Gastrocnemius medialis (tissue), 4 donors: ENCODE measurements around the gene IL17RB. TPM values are rescaled to one million over a fixed set of nuclear protein-coding genes. Genes with fewer than 3 reads are reported as not detected.

ENCODE experiments used
- ATAC-seq, 2 donors: fragments of 150-250 bp; one replicate each; pipeline ENCODE4 v1.9.1; 2016
- DNase-seq, 2 donors: peaks; one replicate each; pipeline ENCODE4 v3.0.0-alpha.2; 2019
- H3K27ac ChIP-seq, 4 donors: fragments of 200-600 bp; sonication (generic); 1 replicate in 1 of 4; 2 replicates in 3 of 4; pipeline ENCODE4 v1.5.1; 2016 to 2018; ENCODE audit warnings: mild to moderate bottlenecking in 2 of 4, moderate library complexity in 1 of 4
- H3K27me3 ChIP-seq, 3 donors: fragments of 200-600 bp; sonication (generic) in 2 of 3; 1 replicate in 1 of 3; 2 replicates in 2 of 3; pipeline versions ENCODE4 v1.5.1 to v1.6.0; 2016 to 2019; ENCODE audit warnings: mild to moderate bottlenecking in 1 of 3, moderate library complexity in 1 of 3
- H3K36me3 ChIP-seq, 2 donors: fragments of 200-600 bp; sonication (generic) in 1 of 2; one replicate each; pipeline ENCODE4 v1.5.1; 2017 to 2018
- H3K4me1 ChIP-seq, 2 donors: fragments of 200-600 bp; sonication (generic) in 1 of 2; one replicate each; pipeline ENCODE4 v1.5.1; 2016 to 2017; ENCODE audit warnings: mild to moderate bottlenecking in 2 of 2
- H3K4me3 ChIP-seq, 4 donors: fragments of 200-600 bp; sonication (generic) in 3 of 4; 1 replicate in 1 of 4; 2 replicates in 3 of 4; pipeline ENCODE4 v1.5.1; 2016 to 2019; ENCODE audit warnings: mild to moderate bottlenecking in 2 of 4
- H3K9me3 ChIP-seq, 3 donors: fragments of 200-600 bp; sonication (generic) in 2 of 3; 1 replicate in 1 of 3; 2 replicates in 2 of 3; pipeline ENCODE4 v1.5.1; 2016 to 2019
- POLR2A ChIP-seq, 2 donors: fragments of 450-650 bp; IDR thresholded peaks; one replicate each; pipeline ENCODE4 v1.6.1; 2017; ENCODE audit warnings: antibody characterized with exemption in 2 of 2, mild to moderate bottlenecking in 2 of 2, moderate library complexity in 2 of 2
- in situ Hi-C, 4 donors: fragments of 200-750 bp; cut with MboI; loops; one replicate each; pipeline versions ENCODE4 v1.15.0 to v1.8.0; 2017; ENCODE audit warnings: low sequenced_read_pairs in 4 of 4
- intact Hi-C: fragments of 100-400 bp; cut with DNase I; formaldehyde crosslinking; loops from one replicate; pipeline ENCODE4 v1.15.1; 2023; ENCODE audit warnings: low total_unique reads
- total RNA-seq, 4 donors: library from RNA; depleted of rRNA; stranded (reverse); fragments of >200 nt; gene quantifications; one replicate each; pipeline versions ENCODE4 v1.1.0 to v1.2.3, GENCODE V29; 2016
- TF ChIP-seq, protein P1 (sequence below), 5 experiments: fragments of 450-650 bp in 3 of 5; fragments of 200-600 bp in 2 of 5; sonication (generic) in 2 of 5; IDR thresholded peaks in 4 of 5; conservative IDR thresholded peaks in 1 of 5; 1 replicate in 4 of 5; 2 replicates in 1 of 5; pipeline ENCODE4 v1.5.1; 2016 to 2019; ENCODE audit warnings: antibody characterized with exemption in 5 of 5, mild to moderate bottlenecking in 3 of 5, moderate library complexity in 3 of 5

IL17RB gene
- total RNA-seq, 4 donors from 2014 or later: 0.41 to 1.4 (median 0.79) TPM

- TF ChIP-seq, protein P1, sequence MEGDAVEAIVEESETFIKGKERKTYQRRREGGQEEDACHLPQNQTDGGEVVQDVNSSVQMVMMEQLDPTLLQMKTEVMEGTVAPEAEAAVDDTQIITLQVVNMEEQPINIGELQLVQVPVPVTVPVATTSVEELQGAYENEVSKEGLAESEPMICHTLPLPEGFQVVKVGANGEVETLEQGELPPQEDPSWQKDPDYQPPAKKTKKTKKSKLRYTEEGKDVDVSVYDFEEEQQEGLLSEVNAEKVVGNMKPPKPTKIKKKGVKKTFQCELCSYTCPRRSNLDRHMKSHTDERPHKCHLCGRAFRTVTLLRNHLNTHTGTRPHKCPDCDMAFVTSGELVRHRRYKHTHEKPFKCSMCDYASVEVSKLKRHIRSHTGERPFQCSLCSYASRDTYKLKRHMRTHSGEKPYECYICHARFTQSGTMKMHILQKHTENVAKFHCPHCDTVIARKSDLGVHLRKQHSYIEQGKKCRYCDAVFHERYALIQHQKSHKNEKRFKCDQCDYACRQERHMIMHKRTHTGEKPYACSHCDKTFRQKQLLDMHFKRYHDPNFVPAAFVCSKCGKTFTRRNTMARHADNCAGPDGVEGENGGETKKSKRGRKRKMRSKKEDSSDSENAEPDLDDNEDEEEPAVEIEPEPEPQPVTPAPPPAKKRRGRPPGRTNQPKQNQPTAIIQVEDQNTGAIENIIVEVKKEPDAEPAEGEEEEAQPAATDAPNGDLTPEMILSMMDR (IDR thresholded peaks at IDR 0.05 in 4 of 5, conservative IDR thresholded peaks at IDR 0.05 in 1 of 5): no peak
- no peak for TF ChIP-seq POLR2A (IDR thresholded peaks at IDR 0.05)
- no peaks in the 10 kb centered on the region for H3K9me3 ChIP-seq
- peaks cover 18 to 26% of the 10 kb centered on the region in 2 donors for H3K4me1 ChIP-seq
- no peak for ATAC-seq
- no peak overlapping the region for H3K4me3 ChIP-seq
- DNase-seq: no peak
- intact Hi-C loops (no loop called here), in situ Hi-C loops (loop anchor here in 1 of 4 donors (25.0 kb wide), 1 partner anchor 548 kb away; the partner anchor contains the start of gene DCP1A)
- no peaks in the 10 kb centered on the region for H3K27me3 ChIP-seq
- H3K36me3 ChIP-seq: peaks cover 0 to 48% of the 10 kb centered on the region in 2 donors
- no peak overlapping the region for H3K27ac ChIP-seq
Measured at GRCh38 chr3:53885239-53885638, 38.9 kb downstream of the IL17RB start.

DNA sequence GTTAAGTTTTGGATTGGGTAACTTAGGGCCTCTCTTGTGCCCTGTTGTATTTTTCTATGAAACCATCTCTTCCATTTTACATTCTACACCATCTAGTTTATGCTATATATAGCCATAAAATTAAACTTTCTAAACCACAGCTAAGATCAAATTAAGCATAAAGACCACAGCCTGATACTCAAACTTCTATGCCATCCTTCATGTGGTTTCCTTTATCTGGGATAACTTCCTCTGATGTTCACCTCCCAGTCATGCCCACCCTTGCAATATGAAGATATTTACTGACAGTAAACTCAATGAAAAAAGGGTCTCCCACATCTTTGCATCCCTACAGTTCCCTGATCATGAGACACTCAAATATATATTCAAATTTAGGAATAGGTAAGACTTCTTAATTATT lies 41.1 kb downstream of the IL17RB start:
- in situ Hi-C loops (loop anchor here in 1 of 4 donors (25.0 kb wide), 1 partner anchor 550 kb away; the partner anchor contains the start of gene DCP1A), intact Hi-C loops (no loop called here)
- TF ChIP-seq, protein P1 (IDR thresholded peaks at IDR 0.05 in 4 of 5, conservative IDR thresholded peaks at IDR 0.05 in 1 of 5): no peak
- TF ChIP-seq POLR2A (IDR thresholded peaks at IDR 0.05): no peak
- no peak overlapping the region for H3K4me3 ChIP-seq
- no peak overlapping the region for H3K27ac ChIP-seq
- no peaks in the 10 kb centered on the region for H3K27me3 ChIP-seq
- peaks cover 14 to 22% of the 10 kb centered on the region in 2 donors for H3K4me1 ChIP-seq
- peaks cover 0 to 48% of the 10 kb centered on the region in 2 donors for H3K36me3 ChIP-seq
- no peak for DNase-seq
- ATAC-seq: no peak
- H3K9me3 ChIP-seq: no peaks in the 10 kb centered on the region

- peaks cover 0 to 48% of the 10 kb centered on the region in 2 donors for H3K36me3 ChIP-seq
- no peaks in the 10 kb centered on the region for H3K9me3 ChIP-seq
- peaks cover 14 to 22% of the 10 kb centered on the region in 2 donors for H3K4me1 ChIP-seq
- no peaks in the 10 kb centered on the region for H3K27me3 ChIP-seq
- intact Hi-C loops (no loop called here), in situ Hi-C loops (loop anchor here in 1 of 4 donors (25.0 kb wide), 1 partner anchor 551 kb away; the partner anchor contains the start of gene DCP1A)
- no peak overlapping the region for H3K27ac ChIP-seq
- ATAC-seq (no peak), DNase-seq (no peak)
- TF ChIP-seq, protein P1 (IDR thresholded peaks at IDR 0.05 in 4 of 5, conservative IDR thresholded peaks at IDR 0.05 in 1 of 5): no peak
- TF ChIP-seq POLR2A (IDR thresholded peaks at IDR 0.05): no peak
- no peak overlapping the region for H3K4me3 ChIP-seq
Measured at GRCh38 chr3:53888232-53888631, 41.9 kb downstream of the IL17RB start.

DNA sequence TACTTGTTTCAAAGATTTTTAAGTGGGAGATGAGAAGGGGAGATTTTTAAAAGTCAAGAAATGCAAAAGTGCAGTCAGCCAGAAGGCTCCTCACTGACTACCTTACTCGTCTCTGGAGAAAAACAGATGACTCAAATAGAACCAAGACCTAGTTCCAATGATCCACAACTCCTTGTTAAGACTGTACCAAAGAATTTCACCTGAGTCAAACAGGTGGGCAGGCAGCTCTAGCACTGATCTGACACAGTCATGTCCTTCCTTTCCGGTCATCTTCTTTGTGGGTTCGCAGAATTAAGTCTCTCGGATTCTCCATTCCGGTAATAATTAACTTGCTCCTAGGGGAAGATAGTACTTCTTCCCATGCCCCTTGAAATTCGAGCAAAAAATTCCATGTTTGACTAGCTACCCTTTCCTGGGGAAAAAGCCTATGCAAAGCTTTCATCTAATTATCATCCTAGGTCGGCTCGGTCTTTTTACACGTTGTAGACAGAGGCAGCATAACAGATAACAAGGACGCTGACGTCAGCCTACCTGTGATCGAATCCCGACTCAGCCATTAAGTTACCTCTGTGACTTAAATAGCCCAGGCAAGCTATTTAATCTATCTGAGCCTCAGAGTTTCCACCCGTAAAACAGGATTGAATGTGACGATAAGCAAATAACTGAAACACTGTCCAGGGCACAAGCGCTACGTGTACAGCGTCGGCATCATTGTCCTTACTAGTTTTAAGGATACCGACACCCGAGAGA lies 44.5 kb downstream of the IL17RB start:
- ATAC-seq: peak in 1 of 2 donors; percentile 3
- intact Hi-C loops (loop anchor here (1.0 to 10.0 kb wide), 6 partner anchors 9 to 1716 kb away; partner anchors contain the start of genes ACTR8, CACNA2D3, CHDH and DCP1A), in situ Hi-C loops (loop anchor here in 1 of 4 donors (25.0 kb wide), 1 partner anchor 554 kb away; the partner anchor contains the start of gene DCP1A)
- H3K4me1 ChIP-seq: peaks cover 14 to 22% of the 10 kb centered on the region in 2 donors
- H3K27me3 ChIP-seq: no peaks in the 10 kb centered on the region
- H3K27ac ChIP-seq: peak overlapping the region; percentile 92 to 97 (median 95)
- TF ChIP-seq, protein P1 (IDR thresholded peaks at IDR 0.05 in 4 of 5, conservative IDR thresholded peaks at IDR 0.05 in 1 of 5): no peak
- no peak for TF ChIP-seq POLR2A (IDR thresholded peaks at IDR 0.05)
- peaks cover 0 to 25% of the 10 kb centered on the region in 2 donors for H3K36me3 ChIP-seq
- peak overlapping the region; percentile 66 to 98 (median 96) for H3K4me3 ChIP-seq
- no peaks in the 10 kb centered on the region for H3K9me3 ChIP-seq
- no peak for DNase-seq
